Measurements from ENCODE around the gene CNBP. TPM values are rescaled to one million over a fixed set of nuclear protein-coding genes. Genes with fewer than 3 reads are reported as not detected.

The CNBP gene
- total RNA-seq, 1 experiment from 2014 or later: 267 TPM

DNA sequence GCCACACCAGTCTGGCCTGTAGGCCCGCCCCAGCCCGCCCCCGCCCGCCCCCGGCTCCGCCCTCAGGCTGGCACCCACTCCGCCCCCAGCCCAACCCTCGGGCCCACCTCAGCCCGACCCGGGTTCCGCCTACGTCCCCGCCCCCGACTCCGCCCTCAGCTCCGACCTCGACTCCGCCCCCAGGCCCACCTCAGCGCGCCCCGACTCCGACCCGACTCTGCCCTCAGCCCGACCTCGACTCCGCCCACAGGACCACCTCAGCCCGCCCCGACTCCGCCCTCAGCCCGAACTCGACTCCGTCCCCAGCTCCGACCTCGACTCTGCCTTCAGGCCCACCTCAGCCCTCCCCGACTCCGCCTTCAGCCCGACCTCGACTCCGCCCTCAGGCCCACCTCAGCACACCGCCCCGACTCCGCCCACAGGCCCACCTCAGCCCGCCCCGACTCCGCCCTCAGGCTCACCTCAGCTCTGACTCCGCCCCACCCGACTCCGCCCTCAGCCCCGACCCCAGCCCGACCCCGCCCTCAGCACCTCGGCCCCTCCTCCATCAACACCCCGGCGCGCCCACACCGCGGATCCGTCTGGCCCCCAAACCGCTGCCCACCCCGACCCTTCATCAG lies 61.8 kb downstream of the CNBP start, which contains the start of gene RAB43:
TSS of gene RAB43 (minus strand) at position 13 of the 620 bp plus-strand sequence. CDS start 315 bp downstream, outside the sequence.
- Histone ChIP-seq H3K27me3 (ENCODE audit: low read length) (no peaks in the 10 kb centered on the region), H3K9me3 (ENCODE audit: low read length) (no peaks in the 10 kb centered on the region), H3K4me3 (ENCODE audit: low read length) (peak within 1 kb of the TSS; percentile 75), H3K36me3 (ENCODE audit: low read depth, low read length) (no peaks in the 10 kb centered on the region), H3K79me2 (ENCODE audit: low read length) (peaks cover 33% of the 10 kb centered on the region), H3K9ac (ENCODE audit: low read length) (peak within 1 kb of the TSS; percentile 74), H3K27ac (ENCODE audit: low read length) (peak within 1 kb of the TSS; percentile 83), H3K4me2 (ENCODE audit: low read length) (peak within 1 kb of the TSS; percentile 87), H3K9me2 (replicated peaks; ENCODE audit: low read length) (no peaks in the 10 kb centered on the region), H4K20me1 (ENCODE audit: low read length) (no peaks in the 10 kb centered on the region), H3F3A (ENCODE audit: low read length, unreplicated experiment) (no peaks in the 10 kb centered on the region), H2AFZ (ENCODE audit: low read length) (peak within 1 kb of the TSS; percentile 65), H3K4me1 (ENCODE audit: insufficient read depth, low read length) (peaks cover 16% of the 10 kb centered on the region)
- DNase-seq (peak; percentile 60), ATAC-seq (peak; percentile 55)
- BruUV-seq (replicated peaks): no TSS peak
- no peak for TF ChIP-seq EZH2 (IDR thresholded peaks at IDR 0.05; ENCODE audit: low read length, unreplicated experiment)
- TF ChIP-seq, protein P1, sequence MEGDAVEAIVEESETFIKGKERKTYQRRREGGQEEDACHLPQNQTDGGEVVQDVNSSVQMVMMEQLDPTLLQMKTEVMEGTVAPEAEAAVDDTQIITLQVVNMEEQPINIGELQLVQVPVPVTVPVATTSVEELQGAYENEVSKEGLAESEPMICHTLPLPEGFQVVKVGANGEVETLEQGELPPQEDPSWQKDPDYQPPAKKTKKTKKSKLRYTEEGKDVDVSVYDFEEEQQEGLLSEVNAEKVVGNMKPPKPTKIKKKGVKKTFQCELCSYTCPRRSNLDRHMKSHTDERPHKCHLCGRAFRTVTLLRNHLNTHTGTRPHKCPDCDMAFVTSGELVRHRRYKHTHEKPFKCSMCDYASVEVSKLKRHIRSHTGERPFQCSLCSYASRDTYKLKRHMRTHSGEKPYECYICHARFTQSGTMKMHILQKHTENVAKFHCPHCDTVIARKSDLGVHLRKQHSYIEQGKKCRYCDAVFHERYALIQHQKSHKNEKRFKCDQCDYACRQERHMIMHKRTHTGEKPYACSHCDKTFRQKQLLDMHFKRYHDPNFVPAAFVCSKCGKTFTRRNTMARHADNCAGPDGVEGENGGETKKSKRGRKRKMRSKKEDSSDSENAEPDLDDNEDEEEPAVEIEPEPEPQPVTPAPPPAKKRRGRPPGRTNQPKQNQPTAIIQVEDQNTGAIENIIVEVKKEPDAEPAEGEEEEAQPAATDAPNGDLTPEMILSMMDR (conservative IDR thresholded peaks at IDR 0.05; ENCODE audit: low read depth, low read length): no peak
- TF ChIP-seq EZH2phosphoT487 (IDR thresholded peaks at IDR 0.05; ENCODE audit: borderline replicate concordance, low read length): no peak
- intact Hi-C loops (cut with micrococcal nuclease): loop anchor here (2.0 kb wide), 2 partner anchors 69 to 127 kb away; partner anchors contain the start of gene COPG1
- ChIA-PET POLR2A (ENCODE audit: unreplicated experiment) (interaction anchor here (0.7 kb wide), 1 partner anchor 68 kb away, joined by 3 read pairs; no protein-coding TSS in a partner anchor), CTCF (interaction anchor here (0.5 to 1.0 kb wide), 3 partner anchors 68 to 464 kb away, joined by 3 to 6 read pairs (median 4); no protein-coding TSS in a partner anchor)

DNA sequence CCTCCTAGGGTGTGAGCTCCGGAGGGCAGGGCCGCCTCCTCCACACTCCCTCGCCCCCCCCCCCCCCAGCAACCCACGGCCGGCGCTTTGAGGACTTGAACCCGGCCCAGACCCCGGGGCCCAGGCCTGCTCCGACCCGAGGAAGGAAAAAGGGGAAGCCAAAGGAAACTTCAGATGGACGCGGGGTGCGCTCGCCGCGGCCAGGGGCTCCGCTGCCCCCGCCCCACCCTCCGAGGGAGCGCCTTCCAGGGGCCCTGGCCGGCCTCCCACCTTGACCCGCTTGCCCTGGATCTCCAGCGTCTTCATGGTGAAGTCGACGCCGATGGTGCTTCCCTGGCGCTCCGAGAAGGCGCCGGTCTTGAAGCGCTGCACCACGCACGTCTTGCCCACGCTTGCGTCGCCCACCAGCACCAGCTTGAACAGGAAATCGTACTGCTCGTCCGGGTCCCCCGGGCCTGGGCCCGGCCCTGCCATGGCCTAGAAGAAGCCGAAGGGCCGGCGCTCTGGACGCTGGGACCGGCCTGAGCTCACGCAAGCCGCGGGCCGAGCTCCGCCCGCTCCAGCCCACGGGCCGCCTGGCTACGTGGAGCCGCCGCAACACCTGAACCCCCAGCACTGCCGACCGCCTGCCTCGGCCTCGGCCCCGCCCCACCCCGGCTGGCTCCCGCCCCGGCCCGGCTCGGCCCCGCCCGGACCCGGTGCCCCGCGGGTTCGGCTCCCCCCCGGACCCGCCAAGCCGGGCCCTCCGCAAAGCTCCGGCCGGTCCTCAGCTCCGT lies 62.5 kb downstream of the CNBP start:
- Histone ChIP-seq H4K20me1 (ENCODE audit: low read length) (no peaks in the 10 kb centered on the region), H3K4me3 (ENCODE audit: low read length) (peak overlapping the region; percentile 75), H3K4me2 (ENCODE audit: low read length) (peak overlapping the region; percentile 87), H2AFZ (ENCODE audit: low read length) (peak overlapping the region; percentile 65), H3K27ac (ENCODE audit: low read length) (peak overlapping the region; percentile 83), H3F3A (ENCODE audit: low read length, unreplicated experiment) (no peaks in the 10 kb centered on the region), H3K9me3 (ENCODE audit: low read length) (no peaks in the 10 kb centered on the region), H3K9ac (ENCODE audit: low read length) (peak overlapping the region; percentile 74), H3K36me3 (ENCODE audit: low read depth, low read length) (no peaks in the 10 kb centered on the region), H3K4me1 (ENCODE audit: insufficient read depth, low read length) (peaks cover 16% of the 10 kb centered on the region), H3K79me2 (ENCODE audit: low read length) (peaks cover 33% of the 10 kb centered on the region), H3K27me3 (ENCODE audit: low read length) (no peaks in the 10 kb centered on the region), H3K9me2 (replicated peaks; ENCODE audit: low read length) (no peaks in the 10 kb centered on the region)
- ATAC-seq (peak; percentile 4), DNase-seq (no peak)
- TF ChIP-seq, protein P1 (conservative IDR thresholded peaks at IDR 0.05; ENCODE audit: low read depth, low read length): no peak
- TF ChIP-seq EZH2phosphoT487 (IDR thresholded peaks at IDR 0.05; ENCODE audit: borderline replicate concordance, low read length): no peak
- no peak for TF ChIP-seq EZH2 (IDR thresholded peaks at IDR 0.05; ENCODE audit: low read length, unreplicated experiment)
- POLR2A ChIA-PET (ENCODE audit: unreplicated experiment): interaction anchor here (0.7 kb wide), 1 partner anchor 68 kb away, joined by 3 read pairs; no protein-coding TSS in a partner anchor
- CTCF ChIA-PET: interaction anchor here (0.5 to 0.6 kb wide), 2 partner anchors 159 to 464 kb away, joined by 3 to 6 read pairs; no protein-coding TSS in a partner anchor
- intact Hi-C loops (cut with micrococcal nuclease): loop anchor here (2.0 kb wide), 2 partner anchors 68 to 128 kb away; partner anchors contain the start of gene COPG1
- no TSS peak for BruUV-seq (replicated peaks)
